Measurements from ENCODE around the gene OR10A2. TPM values are rescaled to one million over a fixed set of nuclear protein-coding genes. Genes with fewer than 3 reads are reported as not detected.
"Not testable (repeated sequence)": the region's sequence is repeated elsewhere in the genome, so short reads cannot be mapped to it uniquely, and the experiment has no call there.

The OR10A2 gene
- total and polyA plus RNA-seq, 12 donors = not detected

GRCh38 chr11:6845383-6845782 lies 17.5 kb upstream of the OR10A2 start, which contains the start of gene OR10A5:
Gene OR10A5 (plus strand): TSS chr11:6845683. CDS start chr11:6845683, 0 bp downstream.
- Histone ChIP-seq H3K27me3 (no peaks in the 10 kb centered on the region), H3K36me3 (replicated peaks in 1 of 2) (no peaks in the 10 kb centered on the region), H3K9me3 (replicated peaks in 1 of 3) (no peaks in the 10 kb centered on the region), H3K4me3 (no peak within 1 kb of the TSS), H3K27ac (no peak within 1 kb of the TSS), H3K4me1 (replicated peaks in 1 of 2) (no peaks in the 10 kb centered on the region)
- intact Hi-C loops (cut with DNase I) = no loop called here
- no peak for TF ChIP-seq CTCF (IDR thresholded peaks at IDR 0.05)
- no peak for TF ChIP-seq POLR2A (IDR thresholded peaks at IDR 0.05)
- no peak for DNase-seq
- WGBS, 4 donors = 59 to 70% (median 64%) methylated on average over 3 of the region's 3 CpGs

- H3K4me1 ChIP-seq (replicated peaks in 1 of 2) = no peaks in the 10 kb centered on the region
- 63 to 85% (median 80%) methylated on average over 2 of the region's 2 CpGs for WGBS, 4 donors
- TF ChIP-seq CTCF (IDR thresholded peaks at IDR 0.05) (no peak), POLR2A (IDR thresholded peaks at IDR 0.05) (no peak)
- H3K27ac ChIP-seq = no peak overlapping the region
- intact Hi-C loops (cut with DNase I) = no loop called here
- H3K9me3 ChIP-seq (replicated peaks in 1 of 3) = no peaks in the 10 kb centered on the region
- no peaks in the 10 kb centered on the region for H3K27me3 ChIP-seq
- no peak overlapping the region for H3K4me3 ChIP-seq
- H3K36me3 ChIP-seq (replicated peaks in 1 of 2) = no peaks in the 10 kb centered on the region
- no peak for DNase-seq
Observed at GRCh38 chr11:6850526-6850925, 12.3 kb upstream of the OR10A2 start.

- H3K36me3 ChIP-seq (replicated peaks in 1 of 2); H3K4me3 ChIP-seq; DNase-seq; H3K4me1 ChIP-seq (replicated peaks in 1 of 2); H3K27me3 ChIP-seq; H3K27ac ChIP-seq; intact Hi-C loops (cut with DNase I); H3K9me3 ChIP-seq (replicated peaks in 1 of 3): not testable (repeated sequence)
- 92 to 94% (median 92%) methylated on average over 6 of the region's 6 CpGs for WGBS, 4 donors
Observed at GRCh38 chr11:6854801-6855200, 8.1 kb upstream of the OR10A2 start.

GRCh38 chr11:6855971-6856541 lies 6.8 kb upstream of the OR10A2 start:
- Histone ChIP-seq H3K27me3 (no peaks in the 10 kb centered on the region), H3K27ac (no peak overlapping the region), H3K36me3 (replicated peaks in 1 of 2) (no peaks in the 10 kb centered on the region), H3K4me1 (replicated peaks in 1 of 2) (no peaks in the 10 kb centered on the region), H3K4me3 (no peak overlapping the region), H3K9me3 (replicated peaks in 1 of 3) (no peaks in the 10 kb centered on the region)
- 31 to 48% (median 40%) methylated on average over 1 of the region's 1 CpG for WGBS, 4 donors
- DNase-seq = peak in 3 of 7 donors; percentile 16 to 66 (median 30)
- intact Hi-C loops (cut with DNase I) = no loop called here
- TF ChIP-seq CTCF (IDR thresholded peaks at IDR 0.05) = no peak
- no peak for TF ChIP-seq POLR2A (IDR thresholded peaks at IDR 0.05)

GRCh38 chr11:6856871-6857270 lies 6.0 kb upstream of the OR10A2 start:
- WGBS, 4 donors = 50 to 80% (median 69%) methylated on average over 3 of the region's 3 CpGs
- Histone ChIP-seq H3K9me3 (replicated peaks in 1 of 3) (no peaks in the 10 kb centered on the region), H3K4me3 (no peak overlapping the region), H3K27ac (no peak overlapping the region), H3K4me1 (replicated peaks in 1 of 2) (no peaks in the 10 kb centered on the region), H3K36me3 (replicated peaks in 1 of 2) (no peaks in the 10 kb centered on the region), H3K27me3 (no peaks in the 10 kb centered on the region)
- TF ChIP-seq POLR2A (IDR thresholded peaks at IDR 0.05) (no peak), CTCF (IDR thresholded peaks at IDR 0.05) (no peak)
- no peak for DNase-seq
- intact Hi-C loops (cut with DNase I) = no loop called here
